ENCODE results near the gene SLC45A2.

Gene SLC45A2

GRCh38 chr5:34028349-34028748, 43.9 kb upstream of the SLC45A2 start:
- TF ChIP-seq CTCF (conservative IDR thresholded peaks at IDR 0.05; ENCODE audit: low read depth, low read length), result no peak

DNA sequence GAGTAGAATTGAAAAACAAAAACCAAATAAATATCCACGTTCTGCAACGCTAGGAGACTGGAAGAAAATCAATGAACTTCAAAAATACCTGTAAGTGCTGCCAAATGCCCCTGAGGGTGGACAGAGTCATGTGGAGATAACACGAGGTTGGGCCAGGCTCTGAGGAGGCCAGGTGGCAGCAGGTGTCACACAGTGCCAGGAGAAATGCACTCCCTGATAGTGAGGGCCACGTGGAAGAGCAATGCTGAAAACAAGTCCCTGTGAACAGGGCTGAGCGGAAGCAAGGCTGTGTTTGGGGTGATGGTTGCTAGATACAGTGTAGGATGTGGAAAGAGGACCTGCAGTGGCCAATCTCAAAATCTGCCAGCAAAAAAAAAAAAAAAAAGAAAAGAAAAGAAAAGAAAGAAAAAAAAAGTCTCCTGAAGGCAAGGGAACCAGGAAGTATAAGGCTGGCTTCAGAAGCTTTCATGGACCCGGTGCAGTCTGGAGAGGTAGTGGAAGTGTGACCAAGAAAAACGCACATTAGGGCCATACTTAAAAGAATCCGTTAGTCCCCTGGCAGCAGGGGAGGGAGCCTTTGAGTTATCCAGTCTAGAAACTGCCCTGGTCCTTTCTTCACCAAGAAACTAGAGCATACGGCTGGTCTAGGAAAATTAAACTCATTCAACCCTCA, 41.7 kb upstream of the SLC45A2 start:
- no peaks in the 10 kb centered on the region for H3K27me3 ChIP-seq (ENCODE audit: insufficient read depth, low read depth)
- H3K4me1 ChIP-seq (ENCODE audit: low read depth, poor library complexity, severe bottlenecking), result peaks cover 8% of the 10 kb centered on the region
- no peak overlapping the region for H2AFZ ChIP-seq (ENCODE audit: low read depth)
- H3K9ac ChIP-seq, result no peak overlapping the region
- TF ChIP-seq CTCF (conservative IDR thresholded peaks at IDR 0.05; ENCODE audit: low read depth, low read length), result no peak
- no peaks in the 10 kb centered on the region for H3K79me2 ChIP-seq (ENCODE audit: insufficient read depth, low read depth)
- H3K36me3 ChIP-seq (ENCODE audit: insufficient read depth), result no peaks in the 10 kb centered on the region
- no peaks in the 10 kb centered on the region for H4K20me1 ChIP-seq (ENCODE audit: insufficient read depth)
- H3K27ac ChIP-seq, result no peak overlapping the region
- H3K4me2 ChIP-seq, result no peak overlapping the region
- no peak overlapping the region for H3K4me3 ChIP-seq (IDR thresholded peaks at IDR 0.05; ENCODE audit: insufficient read depth, low read depth, low read length)

More at GRCh38 chr5:34028349-34028748, 43.9 kb upstream of the SLC45A2 start:
- H4K20me1 ChIP-seq (ENCODE audit: insufficient read depth), result no peaks in the 10 kb centered on the region
- no peak overlapping the region for H3K9ac ChIP-seq
- H3K27ac ChIP-seq, result no peak overlapping the region
- no peak overlapping the region for H2AFZ ChIP-seq (ENCODE audit: low read depth)
- no peaks in the 10 kb centered on the region for H3K79me2 ChIP-seq (ENCODE audit: insufficient read depth, low read depth)
- no peaks in the 10 kb centered on the region for H3K27me3 ChIP-seq (ENCODE audit: insufficient read depth, low read depth)
- no peaks in the 10 kb centered on the region for H3K36me3 ChIP-seq (ENCODE audit: insufficient read depth)
- H3K4me1 ChIP-seq (ENCODE audit: low read depth, poor library complexity, severe bottlenecking), result no peaks in the 10 kb centered on the region
- no peak overlapping the region for H3K4me2 ChIP-seq
- no peak overlapping the region for H3K4me3 ChIP-seq (IDR thresholded peaks at IDR 0.05; ENCODE audit: insufficient read depth, low read depth, low read length)

DNA sequence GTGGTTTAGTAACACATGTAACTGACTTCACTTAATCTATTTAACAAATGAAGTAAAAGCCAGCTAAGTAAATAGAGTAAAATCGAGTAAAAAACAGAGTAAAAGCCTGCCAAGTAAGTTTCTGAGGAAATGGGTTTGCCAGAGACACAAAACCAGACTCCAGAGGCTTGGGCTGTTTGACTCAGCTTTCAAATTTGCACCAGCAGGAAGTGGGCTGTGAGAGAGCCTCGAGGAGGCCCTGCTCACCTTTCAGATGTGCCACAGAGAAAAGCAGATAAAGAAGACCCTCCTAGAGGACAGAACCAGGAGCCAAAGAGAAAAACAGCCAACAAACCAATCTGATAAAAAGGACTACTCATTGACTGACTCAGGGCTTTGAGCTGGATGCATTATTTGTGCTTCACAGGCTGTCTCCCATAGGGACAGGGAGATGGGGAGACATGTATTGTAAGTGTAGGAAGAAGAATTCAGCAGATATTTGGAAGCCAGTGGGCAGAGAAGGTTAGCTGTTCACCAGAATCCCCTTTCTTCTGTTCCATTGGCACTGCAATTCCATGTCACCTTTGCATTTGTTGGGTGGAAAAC, 37.7 kb upstream of the SLC45A2 start:
- H3K27ac ChIP-seq, result no peak overlapping the region
- H2AFZ ChIP-seq (ENCODE audit: low read depth), result no peak overlapping the region
- H3K27me3 ChIP-seq (ENCODE audit: insufficient read depth, low read depth), result no peaks in the 10 kb centered on the region
- TF ChIP-seq CTCF (conservative IDR thresholded peaks at IDR 0.05; ENCODE audit: low read depth, low read length), result no peak
- H3K79me2 ChIP-seq (ENCODE audit: insufficient read depth, low read depth), result no peaks in the 10 kb centered on the region
- no peak overlapping the region for H3K9ac ChIP-seq
- H3K36me3 ChIP-seq (ENCODE audit: insufficient read depth), result no peaks in the 10 kb centered on the region
- no peak overlapping the region for H3K4me2 ChIP-seq
- H4K20me1 ChIP-seq (ENCODE audit: insufficient read depth), result no peaks in the 10 kb centered on the region
- peaks cover 8% of the 10 kb centered on the region for H3K4me1 ChIP-seq (ENCODE audit: low read depth, poor library complexity, severe bottlenecking)
- no peak overlapping the region for H3K4me3 ChIP-seq (IDR thresholded peaks at IDR 0.05; ENCODE audit: insufficient read depth, low read depth, low read length)

- Histone ChIP-seq H3K36me3 (ENCODE audit: insufficient read depth) (no peaks in the 10 kb centered on the region), H3K4me1 (ENCODE audit: low read depth, poor library complexity, severe bottlenecking) (peaks cover 8% of the 10 kb centered on the region), H3K27ac (no peak overlapping the region), H3K27me3 (ENCODE audit: insufficient read depth, low read depth) (no peaks in the 10 kb centered on the region), H3K4me3 (IDR thresholded peaks at IDR 0.05; ENCODE audit: insufficient read depth, low read depth, low read length) (no peak overlapping the region), H3K9ac (no peak overlapping the region), H4K20me1 (ENCODE audit: insufficient read depth) (no peaks in the 10 kb centered on the region), H3K4me2 (no peak overlapping the region), H2AFZ (ENCODE audit: low read depth) (no peak overlapping the region), H3K79me2 (ENCODE audit: insufficient read depth, low read depth) (no peaks in the 10 kb centered on the region)
- TF ChIP-seq CTCF (conservative IDR thresholded peaks at IDR 0.05; ENCODE audit: low read depth, low read length), result no peak
Measured at GRCh38 chr5:34021334-34021733, 36.8 kb upstream of the SLC45A2 start.

All from KMS-11 (cell line).